ENCODE data around the gene MCRIP2. TPM values are rescaled to one million over a fixed set of nuclear protein-coding genes. Genes with fewer than 3 reads are reported as not detected.

Gene MCRIP2
- total RNA-seq, 4 donors from 2014 or later, result 61.3 to 124 (median 69.1) TPM

GRCh38 chr16:692356-693108, 50.9 kb downstream of the MCRIP2 start:
- H3K36me3 ChIP-seq, result no peaks in the 10 kb centered on the region
- H3K4me3 ChIP-seq (replicated peaks in 1 of 3), result no peak overlapping the region
- H3K27me3 ChIP-seq, result no peaks in the 10 kb centered on the region
- H3K27ac ChIP-seq, result no peak overlapping the region
- intact Hi-C loops (cut with DNase I), result no loop called here
- no peaks in the 10 kb centered on the region for H3K9me3 ChIP-seq
- H3K4me1 ChIP-seq, result peaks cover 28 to 41% of the 10 kb centered on the region in 2 donors
- TF ChIP-seq POLR2A (IDR thresholded peaks at IDR 0.05) (no peak), CTCF (IDR thresholded peaks at IDR 0.05) (no peak)
- WGBS, 2 donors, result 64 to 72% methylated on average over 10 of the region's 10 CpGs
- DNase-seq, result no peak

- H3K4me3 ChIP-seq (replicated peaks in 1 of 3), result no peak overlapping the region
- intact Hi-C loops (cut with DNase I), result no loop called here
Measured at GRCh38 chr16:693364-693763, 51.7 kb downstream of the MCRIP2 start.

GRCh38 chr16:693766-694165, 52.1 kb downstream of the MCRIP2 start:
- no peak for DNase-seq
- no peaks in the 10 kb centered on the region for H3K36me3 ChIP-seq
- intact Hi-C loops (cut with DNase I), result no loop called here
- no peak overlapping the region for H3K27ac ChIP-seq
- H3K4me3 ChIP-seq (replicated peaks in 1 of 3), result no peak overlapping the region
- no peaks in the 10 kb centered on the region for H3K9me3 ChIP-seq
- H3K4me1 ChIP-seq, result peaks cover 28 to 40% of the 10 kb centered on the region in 2 donors
- no peak for TF ChIP-seq CTCF (IDR thresholded peaks at IDR 0.05)
- TF ChIP-seq POLR2A (IDR thresholded peaks at IDR 0.05), result no peak
- 45% methylated on average over 16 of the region's 37 CpGs; no CpG with 5 or more reads in 1 of the 2 donors for WGBS, 2 donors
- H3K27me3 ChIP-seq, result no peaks in the 10 kb centered on the region

More at GRCh38 chr16:693364-693763, 51.7 kb downstream of the MCRIP2 start:
- TF ChIP-seq POLR2A (IDR thresholded peaks at IDR 0.05) (no peak), CTCF (IDR thresholded peaks at IDR 0.05) (no peak)
- WGBS, 2 donors, result 67% methylated on average over 13 of the region's 22 CpGs; no CpG with 5 or more reads in 1 of the 2 donors
- Histone ChIP-seq H3K27me3 (no peaks in the 10 kb centered on the region), H3K4me1 (peaks cover 28 to 41% of the 10 kb centered on the region in 2 donors), H3K9me3 (no peaks in the 10 kb centered on the region), H3K36me3 (no peaks in the 10 kb centered on the region), H3K27ac (no peak overlapping the region)
- DNase-seq, result no peak

DNA sequence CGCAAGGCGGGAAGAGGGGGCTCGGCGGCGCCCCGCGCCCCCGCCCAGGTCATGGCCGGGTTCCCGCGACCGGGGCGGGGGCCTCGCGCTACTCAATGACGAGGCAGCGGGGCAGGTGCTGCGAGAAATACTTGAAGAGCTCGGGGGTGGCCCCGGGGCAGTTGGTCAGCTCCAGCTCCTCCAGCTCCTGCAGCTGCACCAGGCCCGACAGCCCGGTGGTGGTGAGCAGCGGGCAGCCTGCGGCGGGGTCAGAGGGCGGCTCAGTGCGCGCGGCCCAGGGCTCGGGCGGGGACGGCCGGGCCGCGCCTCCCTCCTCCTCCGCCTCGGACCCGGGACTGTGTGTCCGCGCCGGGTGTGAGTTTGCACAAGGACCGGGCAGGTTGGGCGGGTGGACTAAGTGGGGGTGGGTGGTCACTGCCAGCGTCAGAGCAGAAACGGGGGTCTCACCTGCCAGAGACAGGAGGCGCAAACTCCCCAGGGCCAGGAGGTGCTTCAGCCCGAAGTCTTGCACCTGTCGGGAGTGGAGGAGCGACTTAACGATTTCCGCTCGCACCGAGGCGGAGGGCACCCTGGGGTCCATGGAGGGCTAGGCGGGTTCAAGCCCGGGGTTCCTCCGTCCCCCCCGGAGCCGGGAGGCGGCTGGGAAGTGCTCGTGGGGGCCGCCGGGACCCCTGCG, 52.7 kb downstream of the MCRIP2 start:
- intact Hi-C loops (cut with DNase I), result no loop called here
- no peak for TF ChIP-seq POLR2A (IDR thresholded peaks at IDR 0.05)
- no peak for TF ChIP-seq CTCF (IDR thresholded peaks at IDR 0.05)
- H3K27ac ChIP-seq, result no peak overlapping the region
- peak overlapping the region in 1 of 3 donors; percentile 32 for H3K4me3 ChIP-seq (replicated peaks in 1 of 3)
- H3K9me3 ChIP-seq, result no peaks in the 10 kb centered on the region
- 0 to 9% methylated on average over 3 to 29 of the region's 64 CpGs for WGBS, 2 donors
- DNase-seq, result no peak
- H3K36me3 ChIP-seq, result no peaks in the 10 kb centered on the region
- H3K27me3 ChIP-seq, result no peaks in the 10 kb centered on the region
- peaks cover 27 to 34% of the 10 kb centered on the region in 2 donors for H3K4me1 ChIP-seq

DNA sequence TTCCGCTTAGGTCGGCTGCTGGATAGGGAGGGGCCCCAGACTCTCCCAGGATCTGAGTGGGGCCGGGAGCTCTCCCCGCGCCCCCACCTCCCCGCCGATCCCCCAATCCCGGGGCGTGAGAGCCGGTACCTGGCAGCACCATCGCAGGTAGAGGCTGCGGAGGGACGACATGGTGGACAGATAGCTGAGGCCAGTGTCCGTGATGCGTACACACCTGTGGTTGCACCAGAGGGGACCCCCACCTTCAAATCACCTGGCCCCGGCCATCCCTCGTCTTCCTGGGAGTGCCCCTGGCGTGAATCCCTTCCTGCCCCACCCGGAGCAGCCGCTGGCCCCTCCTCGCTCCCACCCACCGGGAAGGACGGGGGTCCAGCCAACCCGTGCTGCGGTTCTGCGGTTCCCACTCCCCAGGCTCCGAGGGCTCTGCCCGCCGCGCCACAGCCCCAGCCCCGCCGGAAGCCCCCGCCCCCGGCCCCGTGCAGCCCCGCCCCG, 53.3 kb downstream of the MCRIP2 start:
- no peak for DNase-seq
- WGBS, 2 donors, result 0 to 3% methylated on average over 4 to 14 of the region's 37 CpGs
- Histone ChIP-seq H3K9me3 (no peaks in the 10 kb centered on the region), H3K36me3 (no peaks in the 10 kb centered on the region), H3K4me1 (peaks cover 21 to 29% of the 10 kb centered on the region in 2 donors), H3K27me3 (no peaks in the 10 kb centered on the region), H3K27ac (no peak overlapping the region), H3K4me3 (replicated peaks in 1 of 3) (peak overlapping the region in 1 of 3 donors; percentile 32)
- TF ChIP-seq CTCF (IDR thresholded peaks at IDR 0.05) (no peak), POLR2A (IDR thresholded peaks at IDR 0.05) (no peak)
- intact Hi-C loops (cut with DNase I), result no loop called here

Data from thyroid gland (tissue), 4 donors.